ENCODE data around the gene SLC16A8.
A peak's percentile ranks its signal among the peaks of the same experiment; 100 is the strongest.

Gene SLC16A8

GRCh38 chr22:38072322-38073149 lies 11.4 kb downstream of the SLC16A8 start:
- DNase-seq (ENCODE audit: low read depth), result no peak

GRCh38 chr22:38071421-38072321 lies 12.3 kb downstream of the SLC16A8 start:
- DNase-seq (ENCODE audit: low read depth), result no peak

GRCh38 chr22:38070250-38070921 lies 13.6 kb downstream of the SLC16A8 start:
- no peak for DNase-seq (ENCODE audit: low read depth)

GRCh38 chr22:38069372-38070249 lies 14.4 kb downstream of the SLC16A8 start:
- DNase-seq (ENCODE audit: low read depth), result no peak

GRCh38 chr22:38068641-38069371 lies 15.2 kb downstream of the SLC16A8 start:
- DNase-seq (ENCODE audit: low read depth), result no peak

- no peak for DNase-seq (ENCODE audit: low read depth)
Measured at GRCh38 chr22:38067761-38068360, 16.1 kb downstream of the SLC16A8 start.

- no peak for DNase-seq (ENCODE audit: low read depth)
Measured at GRCh38 chr22:38067028-38067415, 17.0 kb downstream of the SLC16A8 start.

- no peak for DNase-seq (ENCODE audit: low read depth)
Measured at GRCh38 chr22:38066381-38067027, 17.5 kb downstream of the SLC16A8 start.

GRCh38 chr22:38065539-38065938 lies 18.4 kb downstream of the SLC16A8 start:
- DNase-seq (ENCODE audit: low read depth), result no peak

GRCh38 chr22:38062791-38063190 lies 21.2 kb downstream of the SLC16A8 start:
- no peak for DNase-seq (ENCODE audit: low read depth)

- peak; percentile 56 for DNase-seq (ENCODE audit: low read depth)
Measured at GRCh38 chr22:38056969-38057891, 26.8 kb downstream of the SLC16A8 start, which contains the start of gene PICK1. TSS of gene PICK1 (plus strand) at chr22:38057404. CDS start at chr22:38057810, 406 bp downstream.

GRCh38 chr22:38051900-38052862 lies 31.8 kb downstream of the SLC16A8 start:
- DNase-seq (ENCODE audit: low read depth), result peak; percentile 47

GRCh38 chr22:38051261-38051660 lies 32.7 kb downstream of the SLC16A8 start:
- DNase-seq (ENCODE audit: low read depth), result no peak

- no peak for DNase-seq (ENCODE audit: low read depth)
Measured at GRCh38 chr22:38050720-38051119, 33.3 kb downstream of the SLC16A8 start.

GRCh38 chr22:38049812-38050619 lies 34.0 kb downstream of the SLC16A8 start:
- no peak for DNase-seq (ENCODE audit: low read depth)

GRCh38 chr22:38046070-38046748 lies 37.8 kb downstream of the SLC16A8 start:
- no peak for DNase-seq (ENCODE audit: low read depth)

Data from stimulated activated CD8-positive, alpha-beta memory T cell treated with anti-CD3 and anti-CD28 coated beads, Interleukin-15, amount 100 ng/mL, for 24 hours (primary cell).